Lung microvascular endothelial cell (primary cell): ENCODE data around the gene NAA35. TPM values are rescaled to one million over a fixed set of nuclear protein-coding genes. Genes with fewer than 3 reads are reported as not detected.
"Not testable (repeated sequence)": the region's sequence is repeated elsewhere in the genome, so short reads cannot be mapped to it uniquely, and the experiment has no call there.

Experiments
- DNase-seq, 2 donors: peaks; one replicate each; pipeline versions ENCODE4 v3.0.0 to v3.0.0-alpha.2; 2010; ENCODE audit warnings: low read depth in 2 of 2
- total RNA-seq: library from RNA; depleted of rRNA; stranded (reverse); fragments of >200 nt; gene quantifications from 2 replicates; pipeline ENCODE4 v1.2.1, GENCODE V29; 2014

The NAA35 gene
- total RNA-seq, 1 donor from 2014 or later, result 13.5 TPM

- no peak for DNase-seq
These were observed 2.9 kb downstream of the NAA35 start for GRCh38 chr9:85943757-85944430.

GRCh38 chr9:85944672-85945071 is 3.7 kb downstream of the NAA35 start:
- no peak for DNase-seq

- peak in 1 of 2 donors; percentile 5 for DNase-seq
These were observed 8.8 kb downstream of the NAA35 start for GRCh38 chr9:85949586-85950335.

GRCh38 chr9:85959955-85960354 is 19.0 kb downstream of the NAA35 start:
- no peak for DNase-seq

GRCh38 chr9:85960688-85961093 is 19.7 kb downstream of the NAA35 start:
- DNase-seq, result peak; percentile 20 to 43

GRCh38 chr9:85964526-85964925 is 23.6 kb downstream of the NAA35 start:
- DNase-seq, result no peak

GRCh38 chr9:85964949-85965348 is 24.0 kb downstream of the NAA35 start:
- DNase-seq, result no peak

GRCh38 chr9:85969727-85970126 is 28.8 kb downstream of the NAA35 start:
- no peak for DNase-seq

GRCh38 chr9:85971731-85972130 is 30.8 kb downstream of the NAA35 start:
- DNase-seq, result no peak

- no peak for DNase-seq
These were observed 32.3 kb downstream of the NAA35 start for GRCh38 chr9:85973238-85973637.

- not testable (repeated sequence) for DNase-seq
These were observed 33.2 kb downstream of the NAA35 start for GRCh38 chr9:85974055-85974547.

- no peak for DNase-seq
These were observed 37.5 kb downstream of the NAA35 start for GRCh38 chr9:85978496-85978895.

- DNase-seq, result no peak
These were observed 40.4 kb downstream of the NAA35 start for GRCh38 chr9:85981369-85981768.

GRCh38 chr9:85984457-85984856 is 43.5 kb downstream of the NAA35 start:
- DNase-seq, result no peak

- no peak for DNase-seq
These were observed 46.3 kb downstream of the NAA35 start for GRCh38 chr9:85987236-85987635.

- no peak for DNase-seq
These were observed 53.2 kb downstream of the NAA35 start for GRCh38 chr9:85994191-85994590.

- no peak for DNase-seq
These were observed 54.2 kb downstream of the NAA35 start for GRCh38 chr9:85995097-85995496.

GRCh38 chr9:85995599-85995998 is 54.7 kb downstream of the NAA35 start:
- no peak for DNase-seq

GRCh38 chr9:86005253-86005775 is 64.4 kb downstream of the NAA35 start:
- no peak for DNase-seq

- DNase-seq, result no peak
These were observed 68.2 kb downstream of the NAA35 start for GRCh38 chr9:86009133-86009532.

GRCh38 chr9:86020731-86021130 is 79.8 kb downstream of the NAA35 start:
- no peak for DNase-seq

- no peak for DNase-seq
These were observed 80.2 kb downstream of the NAA35 start for GRCh38 chr9:86021166-86021565.
